Duodenal mucosa (tissue), 2 donors: ENCODE data around the gene ATL3.
A peak's percentile ranks its signal among the peaks of the same experiment; 100 is the strongest.
"Not testable (repeated sequence)": the region's sequence is repeated elsewhere in the genome, so short reads cannot be mapped to it uniquely, and the experiment has no call there.

Source experiments
- H3K27ac ChIP-seq: one replicate; pipeline ENCODE4 v1.7.0; 2013; ENCODE audit warnings: low read depth, low read length
- H3K27me3 ChIP-seq, 2 donors: one replicate each; pipeline ENCODE4 v1.7.0; 2013; ENCODE audit warnings: low read length in 2 of 2, control low read depth in 1 of 2; ENCODE audit not compliant: insufficient read depth in 2 of 2, control insufficient read depth in 1 of 2
- H3K36me3 ChIP-seq, 2 donors: one replicate each; pipeline ENCODE4 v1.7.0; 2013; ENCODE audit warnings: low read length in 2 of 2, control low read depth in 1 of 2; ENCODE audit not compliant: insufficient read depth in 2 of 2, control insufficient read depth in 1 of 2
- H3K4me1 ChIP-seq, 2 donors: one replicate each; pipeline ENCODE4 v1.7.0; 2013; ENCODE audit warnings: low read length in 2 of 2, control low read depth in 1 of 2; ENCODE audit not compliant: insufficient read depth in 2 of 2, control insufficient read depth in 1 of 2
- H3K4me3 ChIP-seq, 2 donors: one replicate each; pipeline ENCODE4 v1.7.0; 2013; ENCODE audit warnings: low read length in 2 of 2, low read depth in 1 of 2
- H3K9ac ChIP-seq, 2 donors: one replicate each; pipeline ENCODE4 v1.7.0; 2013; ENCODE audit warnings: low read length in 2 of 2, low read depth in 1 of 2
- H3K9me3 ChIP-seq, 2 donors: one replicate each; pipeline ENCODE4 v1.7.0; 2013; ENCODE audit warnings: low read length in 2 of 2, control low read depth in 1 of 2; ENCODE audit not compliant: control insufficient read depth in 1 of 2

ATL3 gene

GRCh38 chr11:63609971-63610580 is 61.1 kb downstream of the ATL3 start:
- Histone ChIP-seq H3K4me1 (peaks cover 26 to 28% of the 10 kb centered on the region in 2 donors), H3K9me3 (no peaks in the 10 kb centered on the region), H3K36me3 (no peaks in the 10 kb centered on the region), H3K27me3 (no peaks in the 10 kb centered on the region), H3K4me3 (no peak overlapping the region), H3K9ac (no peak overlapping the region), H3K27ac (no peak overlapping the region)

GRCh38 chr11:63609536-63609935 is 61.6 kb downstream of the ATL3 start:
- Histone ChIP-seq H3K9ac (peak overlapping the region; percentile 5 to 10), H3K4me3 (peak overlapping the region in 1 of 2 donors; percentile 16), H3K4me1 (peaks cover 26 to 28% of the 10 kb centered on the region in 2 donors), H3K9me3 (no peaks in the 10 kb centered on the region), H3K36me3 (no peaks in the 10 kb centered on the region), H3K27ac (no peak overlapping the region), H3K27me3 (no peaks in the 10 kb centered on the region)

- Histone ChIP-seq H3K27me3 (no peaks in the 10 kb centered on the region), H3K27ac (no peak overlapping the region), H3K4me3 (no peak overlapping the region), H3K36me3 (no peaks in the 10 kb centered on the region), H3K9ac (peak overlapping the region; percentile 5 to 10), H3K9me3 (no peaks in the 10 kb centered on the region), H3K4me1 (peaks cover 26 to 28% of the 10 kb centered on the region in 2 donors)
These were observed 62.5 kb downstream of the ATL3 start for GRCh38 chr11:63608353-63609345.

- Histone ChIP-seq H3K4me1 (peaks cover 0 to 1% of the 10 kb centered on the region in 2 donors), H3K9ac (no peak overlapping the region), H3K36me3 (no peaks in the 10 kb centered on the region), H3K9me3 (no peaks in the 10 kb centered on the region), H3K27ac (no peak overlapping the region), H3K27me3 (no peaks in the 10 kb centered on the region), H3K4me3 (no peak overlapping the region)
These were observed 68.0 kb downstream of the ATL3 start for GRCh38 chr11:63603180-63603518.

GRCh38 chr11:63602290-63603179 is 68.6 kb downstream of the ATL3 start:
- not testable (repeated sequence) for H3K9ac ChIP-seq, H3K4me1 ChIP-seq, H3K4me3 ChIP-seq, H3K27me3 ChIP-seq, H3K9me3 ChIP-seq, H3K36me3 ChIP-seq, H3K27ac ChIP-seq

GRCh38 chr11:63599211-63600122 is 71.7 kb downstream of the ATL3 start:
- Histone ChIP-seq H3K27me3 (no peaks in the 10 kb centered on the region), H3K9me3 (no peaks in the 10 kb centered on the region), H3K27ac (no peak overlapping the region), H3K4me3 (no peak overlapping the region), H3K4me1 (no peaks in the 10 kb centered on the region), H3K36me3 (peaks cover 0 to 4% of the 10 kb centered on the region in 2 donors), H3K9ac (no peak overlapping the region)

- H3K27me3 ChIP-seq = no peaks in the 10 kb centered on the region
- peaks cover 0 to 4% of the 10 kb centered on the region in 2 donors for H3K36me3 ChIP-seq
- H3K9ac ChIP-seq = no peak overlapping the region
- no peaks in the 10 kb centered on the region for H3K9me3 ChIP-seq
- H3K4me3 ChIP-seq = no peak overlapping the region
- H3K4me1 ChIP-seq = no peaks in the 10 kb centered on the region
- H3K27ac ChIP-seq = no peak overlapping the region
These were observed 72.6 kb downstream of the ATL3 start for GRCh38 chr11:63598556-63598955.

- no peak overlapping the region for H3K27ac ChIP-seq
- H3K4me3 ChIP-seq = no peak overlapping the region
- no peaks in the 10 kb centered on the region for H3K27me3 ChIP-seq
- no peaks in the 10 kb centered on the region for H3K9me3 ChIP-seq
- H3K4me1 ChIP-seq = no peaks in the 10 kb centered on the region
- peaks cover 0 to 4% of the 10 kb centered on the region in 2 donors for H3K36me3 ChIP-seq
- H3K9ac ChIP-seq = no peak overlapping the region
These were observed 75.9 kb downstream of the ATL3 start for GRCh38 chr11:63595296-63595695.

GRCh38 chr11:63592975-63593395 is 78.2 kb downstream of the ATL3 start:
- Histone ChIP-seq H3K27ac (no peak overlapping the region), H3K9ac (no peak overlapping the region), H3K36me3 (peaks cover 0 to 4% of the 10 kb centered on the region in 2 donors)

More at GRCh38 chr11:63592975-63593395, 78.2 kb downstream of the ATL3 start:
- Histone ChIP-seq H3K4me3 (no peak overlapping the region), H3K9me3 (no peaks in the 10 kb centered on the region), H3K4me1 (no peaks in the 10 kb centered on the region), H3K27me3 (no peaks in the 10 kb centered on the region)
